GM12878 (cell line): Measurements from ENCODE around the gene TSPAN16. TPM values are rescaled to one million over a fixed set of nuclear protein-coding genes. Genes with fewer than 3 reads are reported as not detected.

Experiments
- CREM ChIP-seq: IDR thresholded peaks from 2 replicates; pipeline ENCODE4 v1.6.1; 2014; ENCODE audit warnings: antibody characterized with exemption, low read depth
- HDGF ChIP-seq: fragments of 450-650 bp; IDR thresholded peaks from 2 replicates; pipeline ENCODE4 v1.6.1; 2016; ENCODE audit warnings: antibody characterized with exemption
- KDM1A ChIP-seq: fragments of 200-600 bp; sonication (generic); IDR thresholded peaks from 2 replicates; pipeline ENCODE4 v1.6.1; 2016; ENCODE audit warnings: borderline replicate concordance
- MEF2B ChIP-seq: fragments of 450-650 bp; IDR thresholded peaks from 2 replicates; pipeline ENCODE4 v1.6.1; 2018; ENCODE audit warnings: mild to moderate bottlenecking, moderate library complexity; ENCODE audit not compliant: partially characterized antibody, poor library complexity, severe bottlenecking
- NFYB ChIP-seq: IDR thresholded peaks from 2 replicates; pipeline ENCODE4 v1.6.1; 2011; ENCODE audit warnings: low read depth, mild to moderate bottlenecking, low read length, improper control_type of control experiment, moderate library complexity; ENCODE audit not compliant: insufficient read depth
- PKNOX1 ChIP-seq: fragments of 450-650 bp; IDR thresholded peaks from 2 replicates; pipeline ENCODE4 v1.6.1; 2016; ENCODE audit warnings: mild to moderate bottlenecking
- RCOR1 ChIP-seq: conservative IDR thresholded peaks from 2 replicates; pipeline ENCODE4 v1.6.1; 2012; ENCODE audit warnings: low read depth, low read length, improper control_type of control experiment
- RUNX3 ChIP-seq: IDR thresholded peaks from 2 replicates; pipeline ENCODE4 v1.6.1; 2012; ENCODE audit warnings: low read length, inconsistent platforms
- USF2 ChIP-seq: IDR thresholded peaks from 2 replicates; pipeline ENCODE4 v1.6.1; 2011; ENCODE audit warnings: low read depth, low read length, improper control_type of control experiment, borderline replicate concordance
- polyA plus RNA-seq, 11 experiments: library from polyadenylated mRNA; depleted of rRNA in 4 of 11; unstranded in 6 of 11; stranded (reverse) in 5 of 11; fragments of >200 nt; fragmentation: Nextera tagmentation in 4 of 11; fragmentation: Illumina TruSeq in 1 of 11; extraction: Ambion mirVana in 4 of 11; extraction: Trizol in 1 of 11; gene quantifications; 1 replicate in 1 of 11; 2 replicates in 10 of 11; pipeline versions ENCODE4 v1.2.1 to v1.2.3, GENCODE V29; 2011 to 2016; ENCODE audit warnings: inconsistent platforms in 2 of 11, missing spikeins in 2 of 11, low read depth in 1 of 11
- total RNA-seq, 4 experiments: library from RNA; depleted of rRNA in 3 of 4; stranded (reverse); fragments of >200 nt in 3 of 4; fragmentation: Illumina TruSeq in 1 of 4; extraction: Trizol in 1 of 4; gene quantifications; 2 replicates each; pipeline versions ENCODE4 v1.2.1 to v1.2.3, GENCODE V29; 2013 to 2021
- TF ChIP-seq, protein P1 (sequence below): fragments of 150-350 bp; IDR thresholded peaks from 2 replicates; pipeline ENCODE4 v1.6.1; 2014; ENCODE audit warnings: mild to moderate bottlenecking, low read depth, low read length

Gene TSPAN16
- total and polyA plus RNA-seq, 10 of the 15 experiments (the other 5 are each of a cell fraction or from before 2014, with no cell fraction given): not detected

DNA sequence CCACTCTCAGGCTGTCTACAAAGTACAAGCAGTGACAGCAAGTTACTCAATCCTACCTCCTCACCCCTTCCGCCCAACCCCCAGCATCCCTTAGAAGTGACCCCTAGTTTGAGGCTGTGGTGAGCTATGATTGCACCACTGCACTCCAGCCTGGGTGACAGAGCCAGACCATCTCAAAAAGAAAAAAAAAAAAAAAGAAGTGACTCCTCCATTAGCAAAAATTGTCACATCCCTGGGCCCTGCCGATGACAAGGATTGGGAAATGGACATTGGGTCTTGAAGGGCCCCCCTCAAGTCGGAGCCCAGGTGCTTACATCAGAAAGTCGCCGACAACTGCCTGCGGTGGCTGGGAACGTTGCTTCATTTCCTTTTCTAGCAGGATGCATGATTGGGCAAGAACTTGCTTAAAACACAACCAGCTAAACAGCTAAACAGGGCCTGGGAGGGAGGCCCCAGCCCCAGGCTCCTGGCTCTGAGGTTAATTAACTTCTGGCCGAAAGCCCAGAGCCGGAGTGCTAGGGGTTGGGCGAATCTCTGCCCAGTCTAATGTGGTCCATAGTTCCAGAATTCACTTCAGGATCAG, 28.2 kb downstream of the TSPAN16 start (continued):
- TF ChIP-seq, protein P1, sequence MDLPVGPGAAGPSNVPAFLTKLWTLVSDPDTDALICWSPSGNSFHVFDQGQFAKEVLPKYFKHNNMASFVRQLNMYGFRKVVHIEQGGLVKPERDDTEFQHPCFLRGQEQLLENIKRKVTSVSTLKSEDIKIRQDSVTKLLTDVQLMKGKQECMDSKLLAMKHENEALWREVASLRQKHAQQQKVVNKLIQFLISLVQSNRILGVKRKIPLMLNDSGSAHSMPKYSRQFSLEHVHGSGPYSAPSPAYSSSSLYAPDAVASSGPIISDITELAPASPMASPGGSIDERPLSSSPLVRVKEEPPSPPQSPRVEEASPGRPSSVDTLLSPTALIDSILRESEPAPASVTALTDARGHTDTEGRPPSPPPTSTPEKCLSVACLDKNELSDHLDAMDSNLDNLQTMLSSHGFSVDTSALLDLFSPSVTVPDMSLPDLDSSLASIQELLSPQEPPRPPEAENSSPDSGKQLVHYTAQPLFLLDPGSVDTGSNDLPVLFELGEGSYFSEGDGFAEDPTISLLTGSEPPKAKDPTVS: no peak
- TF ChIP-seq NFYB (peak; percentile 52; the same call in 1 of the 2 replicates), PKNOX1 (peak; percentile 46), RUNX3 (peak; percentile 90), MEF2B (peak; percentile 23), USF2 (no peak), CREM (peak; percentile 56; the same call in 1 of the 2 replicates), RCOR1 (no peak), KDM1A (no peak), HDGF (peak; percentile 48; the same call in 1 of the 2 replicates)
- TF ChIP-seq, all 136 proteins: peak for 31
